K562 (cell line): ENCODE data around the gene PUM2. TPM values are rescaled to one million over a fixed set of nuclear protein-coding genes. Genes with fewer than 3 reads are reported as not detected.

Experiments used
- CBX8 ChIP-seq: fragments of 200-600 bp; sonication (generic); IDR thresholded peaks from 2 replicates; pipeline ENCODE4 v1.6.1; 2012; ENCODE audit warnings: borderline replicate concordance, mixed run types, low read depth, mild to moderate bottlenecking, moderate library complexity, mixed read lengths, low read length, control low read depth, inconsistent platforms; ENCODE audit not compliant: poor library complexity, severe bottlenecking; ENCODE audit errors: extremely low read depth
- CSDE1 ChIP-seq, 2 experiments: fragments of 450-650 bp; IDR thresholded peaks; 2 replicates each; pipeline ENCODE4 v1.6.1; 2016; ENCODE audit warnings: mild to moderate bottlenecking in 1 of 2
- EGR1 ChIP-seq: fragments of 450-650 bp; conservative IDR thresholded peaks from 2 replicates; pipeline ENCODE4 v1.6.1; 2017; ENCODE audit warnings: mild to moderate bottlenecking
- ETV5 ChIP-seq: sonication (generic); formaldehyde crosslinking; IDR thresholded peaks from 2 replicates; pipeline ENCODE4 v1.4.0; 2020; ENCODE audit warnings: low read depth, mild to moderate bottlenecking, missing genetic modification reagents
- FOSL1 ChIP-seq: fragments of 200-800 bp; sonication (Bioruptor generic); conservative IDR thresholded peaks from 2 replicates; pipeline ENCODE4 v1.6.1; 2016; ENCODE audit warnings: missing genetic modification characterization, missing compliant biosample characterization
- FUS ChIP-seq: fragments of 200-400 bp; formaldehyde crosslinking; optimal IDR thresholded peaks from 2 replicates; pipeline ENCODE3; 2017; ENCODE audit warnings: low read depth, low read length
- IRF2 ChIP-seq: sonication (generic); formaldehyde crosslinking; IDR thresholded peaks from 2 replicates; pipeline ENCODE4 v1.8.1; 2022; ENCODE audit warnings: mild to moderate bottlenecking, missing genetic modification reagents
- JUND ChIP-seq, 2 experiments: IDR thresholded peaks; 2 replicates in 1 of 2; 3 replicates in 1 of 2; pipeline ENCODE4 v1.6.1; 2011; ENCODE audit warnings: borderline replicate concordance in 2 of 2, low read depth in 2 of 2, low read length in 2 of 2, improper control_type of control experiment in 1 of 2, missing biosample characterization in 1 of 2, missing genetic modification characterization in 1 of 2, missing genetic modification reagents in 1 of 2
- PHF8 ChIP-seq: fragments of 200-600 bp; sonication (generic); IDR thresholded peaks from 2 replicates; pipeline ENCODE4 v1.6.1; 2012; ENCODE audit warnings: mixed run types, mild to moderate bottlenecking, inconsistent platforms, low read length, moderate library complexity, borderline replicate concordance
- RBM34 ChIP-seq: fragments of 200-400 bp; formaldehyde crosslinking; IDR thresholded peaks from 2 replicates; pipeline ENCODE4 v1.6.1; 2018; ENCODE audit warnings: low read length, borderline replicate concordance; ENCODE audit not compliant: insufficient read depth
- RFX1 ChIP-seq: fragments of 450-650 bp; IDR thresholded peaks from 2 replicates; pipeline ENCODE4 v1.6.1; 2016; ENCODE audit warnings: mild to moderate bottlenecking, moderate library complexity
- SMAD4 ChIP-seq: fragments of 250-450 bp; sonication (Bioruptor Pico); conservative IDR thresholded peaks from 2 replicates; pipeline ENCODE4 v1.8.0; 2021; ENCODE audit warnings: inconsistent platforms, mild to moderate bottlenecking, moderate library complexity
- SMC3 ChIP-seq: conservative IDR thresholded peaks from 2 replicates; pipeline ENCODE4 v1.6.1; 2011; ENCODE audit warnings: low read depth, low read length, improper control_type of control experiment; ENCODE audit not compliant: insufficient read depth
- WHSC1 ChIP-seq: IDR thresholded peaks from one replicate; pipeline ENCODE4 v1.6.1; 2012; ENCODE audit warnings: low read length, control low read depth, inconsistent platforms
- ZBTB7A ChIP-seq: IDR thresholded peaks from 2 replicates; pipeline ENCODE4 v1.6.1; 2011; ENCODE audit warnings: low read depth, mild to moderate bottlenecking, low read length, moderate library complexity, borderline replicate concordance; ENCODE audit not compliant: control insufficient read depth
- ZKSCAN1 ChIP-seq: fragments of 150-350 bp; IDR thresholded peaks from 2 replicates; pipeline ENCODE4 v1.6.1; 2016; ENCODE audit warnings: low read depth, low read length
- ZNF3 ChIP-seq: fragments of 250-450 bp; sonication (Bioruptor Pico); IDR thresholded peaks from 2 replicates; pipeline ENCODE4 v1.5.0; 2021; ENCODE audit warnings: mild to moderate bottlenecking, moderate library complexity
- polyA plus RNA-seq, 8 experiments: library from polyadenylated mRNA; depleted of rRNA in 4 of 8; stranded (reverse) in 5 of 8; unstranded in 3 of 8; fragments of >200 nt; fragmentation: Nextera tagmentation in 2 of 8; fragmentation: Illumina TruSeq in 1 of 8; extraction: Ambion mirVana in 2 of 8; extraction: Trizol in 1 of 8; gene quantifications; 2 replicates each; pipeline versions ENCODE4 v1.2.1 to v1.2.3, GENCODE V29; 2011 to 2014; ENCODE audit warnings: inconsistent platforms in 1 of 8, missing spikeins in 1 of 8
- total RNA-seq, 7 experiments: library from RNA; depleted of rRNA in 6 of 7; stranded (reverse); fragments of >200 nt in 6 of 7; fragmentation: Illumina TruSeq in 2 of 7; extraction: Trizol in 2 of 7; gene quantifications; 2 replicates each; pipeline versions ENCODE4 v1.2.1 to v1.2.3, GENCODE V29; 2011 to 2021; ENCODE audit warnings: low replicate concordance in 1 of 7
- TF ChIP-seq, protein P1 (sequence below): sonication (generic); formaldehyde crosslinking; IDR thresholded peaks from 2 replicates; pipeline ENCODE4 v1.8.1; 2023; ENCODE audit warnings: mild to moderate bottlenecking, missing genetic modification reagents
- TF ChIP-seq, protein P2 (sequence below): fragments of 250-450 bp; sonication (Bioruptor Pico); IDR thresholded peaks from 2 replicates; pipeline ENCODE4 v1.5.0; 2021
- TF ChIP-seq, protein P3 (sequence below), 2 experiments: fragments of 200-800 bp in 1 of 2; sonication (Bioruptor generic) in 1 of 2; sonication (generic) in 1 of 2; formaldehyde crosslinking in 1 of 2; IDR thresholded peaks in 1 of 2; conservative IDR thresholded peaks in 1 of 2; 2 replicates each; pipeline versions ENCODE4 v1.5.0 to v1.6.1; 2016 to 2020; ENCODE audit warnings: missing compliant biosample characterization in 1 of 2, missing genetic modification characterization in 1 of 2, missing genetic modification reagents in 1 of 2
- TF ChIP-seq, protein P4 (sequence below), 3 experiments: fragments of 200-800 bp in 1 of 3; sonication (Bioruptor generic) in 1 of 3; sonication (generic) in 1 of 3; formaldehyde crosslinking in 1 of 3; IDR thresholded peaks; 2 replicates each; pipeline versions ENCODE4 v1.6.1 to v1.8.0; 2016 to 2022; ENCODE audit warnings: mild to moderate bottlenecking in 2 of 3, missing compliant biosample characterization in 2 of 3, missing genetic modification characterization in 2 of 3, missing genetic modification reagents in 1 of 3

The PUM2 gene
- total and polyA plus RNA-seq, 9 of the 15 experiments (the other 6 are each of a cell fraction or from before 2014, with no cell fraction given): 13.4 to 61.9 (median 28.3) TPM

DNA sequence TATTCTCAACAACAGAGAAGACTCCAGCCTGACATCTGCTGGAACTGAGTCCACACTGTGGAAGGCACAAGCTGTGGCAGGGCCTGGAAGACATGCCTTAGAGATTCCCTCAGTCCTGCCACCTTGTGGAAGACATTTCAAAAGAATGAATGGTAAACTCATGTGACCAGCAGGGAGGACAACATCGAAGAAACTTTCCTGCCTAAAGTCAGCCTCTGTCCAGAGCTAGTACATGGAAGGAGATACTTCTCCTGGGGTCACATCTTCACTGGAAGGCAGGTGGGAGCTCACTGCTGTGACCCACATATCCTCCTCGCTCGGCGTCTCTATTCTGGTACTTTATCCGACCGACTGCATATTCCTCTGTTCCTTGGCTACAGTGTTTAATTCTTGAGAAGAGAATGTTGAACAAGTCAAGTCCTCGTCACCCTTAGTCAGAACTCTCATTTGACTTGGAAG lies 59.5 kb downstream of the PUM2 start (continued):
- TF ChIP-seq JUND (IDR thresholded peaks at IDR 0.05; ENCODE audit: borderline replicate concordance, low read depth, low read length): 0 out of 2 replicates have a peak, but pooled peaks have one; percentile 29
- no peak for TF ChIP-seq JUND (tag; IDR thresholded peaks at IDR 0.05; ENCODE audit: borderline replicate concordance, low read depth, low read length)
- 0 out of 2 replicates have a peak, but pooled peaks have one; percentile 10 for TF ChIP-seq FOSL1 (tag)
- no peak for TF ChIP-seq CSDE1 (IDR thresholded peaks at IDR 0.05)
- TF ChIP-seq, protein P1, sequence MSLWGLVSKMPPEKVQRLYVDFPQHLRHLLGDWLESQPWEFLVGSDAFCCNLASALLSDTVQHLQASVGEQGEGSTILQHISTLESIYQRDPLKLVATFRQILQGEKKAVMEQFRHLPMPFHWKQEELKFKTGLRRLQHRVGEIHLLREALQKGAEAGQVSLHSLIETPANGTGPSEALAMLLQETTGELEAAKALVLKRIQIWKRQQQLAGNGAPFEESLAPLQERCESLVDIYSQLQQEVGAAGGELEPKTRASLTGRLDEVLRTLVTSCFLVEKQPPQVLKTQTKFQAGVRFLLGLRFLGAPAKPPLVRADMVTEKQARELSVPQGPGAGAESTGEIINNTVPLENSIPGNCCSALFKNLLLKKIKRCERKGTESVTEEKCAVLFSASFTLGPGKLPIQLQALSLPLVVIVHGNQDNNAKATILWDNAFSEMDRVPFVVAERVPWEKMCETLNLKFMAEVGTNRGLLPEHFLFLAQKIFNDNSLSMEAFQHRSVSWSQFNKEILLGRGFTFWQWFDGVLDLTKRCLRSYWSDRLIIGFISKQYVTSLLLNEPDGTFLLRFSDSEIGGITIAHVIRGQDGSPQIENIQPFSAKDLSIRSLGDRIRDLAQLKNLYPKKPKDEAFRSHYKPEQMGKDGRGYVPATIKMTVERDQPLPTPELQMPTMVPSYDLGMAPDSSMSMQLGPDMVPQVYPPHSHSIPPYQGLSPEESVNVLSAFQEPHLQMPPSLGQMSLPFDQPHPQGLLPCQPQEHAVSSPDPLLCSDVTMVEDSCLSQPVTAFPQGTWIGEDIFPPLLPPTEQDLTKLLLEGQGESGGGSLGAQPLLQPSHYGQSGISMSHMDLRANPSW: no peak
- TF ChIP-seq, protein P2, sequence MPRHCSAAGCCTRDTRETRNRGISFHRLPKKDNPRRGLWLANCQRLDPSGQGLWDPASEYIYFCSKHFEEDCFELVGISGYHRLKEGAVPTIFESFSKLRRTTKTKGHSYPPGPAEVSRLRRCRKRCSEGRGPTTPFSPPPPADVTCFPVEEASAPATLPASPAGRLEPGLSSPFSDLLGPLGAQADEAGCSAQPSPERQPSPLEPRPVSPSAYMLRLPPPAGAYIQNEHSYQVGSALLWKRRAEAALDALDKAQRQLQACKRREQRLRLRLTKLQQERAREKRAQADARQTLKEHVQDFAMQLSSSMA (CRISPR knock-in tag): no peak
- TF ChIP-seq RBM34: no peak
- TF ChIP-seq PHF8: no peak
- no peak for TF ChIP-seq EGR1
- TF ChIP-seq ZBTB7A: no peak
- TF ChIP-seq, protein P3, sequence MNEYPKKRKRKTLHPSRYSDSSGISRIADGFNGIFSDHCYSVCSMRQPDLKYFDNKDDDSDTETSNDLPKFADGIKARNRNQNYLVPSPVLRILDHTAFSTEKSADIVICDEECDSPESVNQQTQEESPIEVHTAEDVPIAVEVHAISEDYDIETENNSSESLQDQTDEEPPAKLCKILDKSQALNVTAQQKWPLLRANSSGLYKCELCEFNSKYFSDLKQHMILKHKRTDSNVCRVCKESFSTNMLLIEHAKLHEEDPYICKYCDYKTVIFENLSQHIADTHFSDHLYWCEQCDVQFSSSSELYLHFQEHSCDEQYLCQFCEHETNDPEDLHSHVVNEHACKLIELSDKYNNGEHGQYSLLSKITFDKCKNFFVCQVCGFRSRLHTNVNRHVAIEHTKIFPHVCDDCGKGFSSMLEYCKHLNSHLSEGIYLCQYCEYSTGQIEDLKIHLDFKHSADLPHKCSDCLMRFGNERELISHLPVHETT (CRISPR knock-in tag; conservative IDR thresholded peaks at IDR 0.05 in 1 of 2, IDR thresholded peaks at IDR 0.05 in 1 of 2): no peak
- no peak for TF ChIP-seq ZNF3 (CRISPR knock-in tag)
- TF ChIP-seq ZKSCAN1: no peak
- TF ChIP-seq, protein P4, sequence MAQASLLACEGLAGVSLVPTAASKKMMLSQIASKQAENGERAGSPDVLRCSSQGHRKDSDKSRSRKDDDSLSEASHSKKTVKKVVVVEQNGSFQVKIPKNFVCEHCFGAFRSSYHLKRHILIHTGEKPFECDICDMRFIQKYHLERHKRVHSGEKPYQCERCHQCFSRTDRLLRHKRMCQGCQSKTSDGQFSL (CRISPR knock-in tag; IDR thresholded peaks at IDR 0.05): no peak
- TF ChIP-seq, protein P4 (tag; IDR thresholded peaks at IDR 0.05): no peak
- no peak for TF ChIP-seq RFX1
- no peak for TF ChIP-seq IRF2 (CRISPR knock-in tag)
- TF ChIP-seq FUS: no peak
- no peak for TF ChIP-seq CBX8
- TF ChIP-seq SMAD4 (CRISPR knock-in tag): no peak
- TF ChIP-seq ETV5 (CRISPR knock-in tag): no peak
- TF ChIP-seq WHSC1: no peak
- TF ChIP-seq SMC3: peak; percentile 39
